HG03457 (cell line): ENCODE data around the gene POR.

Source experiments
- ATAC-seq: cut with Tn5 transposase; IDR thresholded peaks from one replicate; pipeline ENCODE4 v1.9.1; 2021; ENCODE audit warnings: moderate number of reproducible peaks; ENCODE audit not compliant: unreplicated experiment

Gene POR

GRCh38 chr7:75971309-75971960, 56.5 kb downstream of the POR start:
- no peak for ATAC-seq

DNA sequence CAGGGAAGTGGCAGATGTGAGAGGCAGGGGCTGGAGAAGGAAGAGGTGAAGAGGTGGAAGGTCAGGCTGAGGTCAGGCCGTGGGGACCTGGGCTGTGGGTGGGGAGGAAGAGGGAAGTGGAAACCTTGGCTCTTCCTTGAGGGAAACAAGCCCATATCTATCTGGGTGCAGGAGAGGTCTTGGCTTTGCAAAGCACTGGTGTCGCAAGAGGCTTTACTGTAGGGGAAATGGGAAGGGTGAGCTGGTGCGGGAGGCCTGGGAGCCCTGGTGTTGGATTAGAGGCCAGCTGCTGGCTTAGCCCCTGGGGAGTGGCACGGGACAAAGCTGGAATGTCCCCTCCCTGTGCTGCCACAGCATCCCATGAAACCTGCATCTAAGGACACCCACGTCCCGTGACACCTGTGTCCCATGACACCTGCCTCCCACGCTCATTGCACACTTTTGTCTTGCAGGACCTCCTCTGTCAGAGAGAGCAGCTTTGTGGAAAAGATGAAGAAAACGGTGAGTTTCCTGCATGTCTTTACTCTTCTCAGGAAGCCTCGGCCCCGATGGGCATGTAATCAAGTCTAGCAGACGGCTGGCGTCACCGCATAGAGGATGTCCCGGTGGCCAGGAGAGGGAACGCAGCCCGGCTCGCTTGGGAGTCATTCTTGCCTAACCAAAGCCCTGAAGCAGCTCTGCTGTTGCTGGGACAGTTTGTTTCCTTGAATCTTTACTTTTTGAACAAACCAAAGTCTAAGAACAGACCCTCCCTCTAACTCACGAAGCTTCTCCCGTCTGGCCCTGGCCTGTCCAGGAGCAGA, 57.2 kb downstream of the POR start:
- ATAC-seq = no peak

GRCh38 chr7:75977743-75978142, 62.8 kb downstream of the POR start:
- ATAC-seq = no peak

DNA sequence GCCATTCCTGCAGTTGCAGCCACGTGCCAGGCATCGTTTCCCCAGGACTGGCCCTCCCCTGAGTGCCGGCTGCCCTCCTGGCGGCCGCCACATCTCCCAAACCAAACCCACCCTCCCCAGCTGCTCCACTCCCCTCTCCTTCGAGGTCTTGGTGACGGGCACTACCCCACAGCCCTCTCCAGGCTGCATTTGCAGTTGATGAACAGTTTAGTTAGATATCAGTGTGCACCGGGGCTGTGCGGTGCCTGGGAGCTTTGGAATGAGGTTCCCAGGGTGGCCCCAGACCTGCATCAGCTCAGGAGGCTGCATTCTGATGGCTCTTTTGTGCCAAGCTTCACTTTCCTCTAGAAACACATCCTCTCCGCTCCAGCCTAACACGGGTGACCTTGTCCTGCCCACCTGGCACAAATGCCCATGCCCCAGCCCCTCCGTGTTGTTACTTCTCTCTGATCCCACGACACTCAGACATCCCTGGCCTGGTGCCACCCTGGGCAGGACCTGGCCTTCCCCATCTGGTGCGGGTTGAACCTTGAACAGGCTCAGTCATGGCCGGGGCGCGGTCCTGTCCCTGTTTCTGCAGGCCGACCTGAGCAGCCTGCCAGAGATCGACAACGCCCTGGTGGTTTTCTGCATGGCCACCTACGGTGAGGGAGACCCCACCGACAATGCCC, 64.9 kb downstream of the POR start:
- ATAC-seq = no peak

- ATAC-seq = no peak
Observed at GRCh38 chr7:75980430-75981202, 65.7 kb downstream of the POR start.

DNA sequence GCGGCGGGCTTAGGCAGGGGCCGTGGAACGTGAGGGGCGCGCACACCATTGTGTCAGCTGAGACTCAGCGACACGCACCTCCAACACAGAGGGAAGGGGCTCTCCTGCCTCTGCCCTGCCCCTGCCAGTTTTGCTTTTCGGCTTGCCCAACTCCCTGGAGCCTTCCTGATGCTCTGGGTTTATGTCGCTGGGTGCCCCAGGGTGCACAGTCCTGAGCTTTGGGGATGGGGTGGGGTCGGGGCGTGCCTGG, 66.2 kb downstream of the POR start:
- ATAC-seq = no peak

DNA sequence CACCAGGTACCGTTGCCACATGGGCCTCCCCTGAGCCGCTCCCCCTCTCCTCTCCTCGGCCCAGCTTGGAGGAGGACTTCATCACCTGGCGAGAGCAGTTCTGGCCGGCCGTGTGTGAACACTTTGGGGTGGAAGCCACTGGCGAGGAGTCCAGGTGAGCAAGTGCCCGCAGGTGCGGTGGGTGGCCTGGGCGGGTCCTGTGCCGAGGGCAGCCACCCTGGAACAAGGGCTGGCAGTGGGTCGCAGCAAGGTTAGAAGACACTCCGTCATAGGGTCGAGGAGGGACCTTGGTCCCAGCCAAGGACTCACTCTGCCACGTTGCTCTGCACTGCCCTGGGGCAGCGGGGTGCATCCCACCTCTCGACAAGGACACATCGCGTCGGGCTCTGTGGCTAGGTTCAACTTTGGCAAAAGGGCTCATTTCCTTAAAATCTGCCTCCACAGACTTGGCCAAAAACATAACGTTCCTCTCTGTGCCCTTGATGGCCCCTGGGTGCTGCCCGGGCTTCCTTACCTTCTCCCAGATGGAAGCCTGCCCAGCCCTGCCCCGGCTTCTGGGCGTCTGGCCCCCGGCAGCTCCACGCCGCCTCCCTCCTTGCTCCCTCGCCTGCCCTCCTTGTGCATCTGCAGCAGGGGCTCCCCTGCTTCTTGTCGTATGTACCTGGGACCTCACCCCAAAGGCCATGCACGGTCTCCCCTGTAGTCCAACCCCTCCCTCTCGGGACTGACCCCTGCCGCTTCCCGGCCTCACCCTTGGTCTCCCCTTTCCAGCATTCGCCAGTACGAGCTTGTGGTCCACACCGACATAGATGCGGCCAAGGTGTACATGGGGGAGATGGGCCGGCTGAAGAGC, 66.7 kb downstream of the POR start:
- no peak for ATAC-seq

DNA sequence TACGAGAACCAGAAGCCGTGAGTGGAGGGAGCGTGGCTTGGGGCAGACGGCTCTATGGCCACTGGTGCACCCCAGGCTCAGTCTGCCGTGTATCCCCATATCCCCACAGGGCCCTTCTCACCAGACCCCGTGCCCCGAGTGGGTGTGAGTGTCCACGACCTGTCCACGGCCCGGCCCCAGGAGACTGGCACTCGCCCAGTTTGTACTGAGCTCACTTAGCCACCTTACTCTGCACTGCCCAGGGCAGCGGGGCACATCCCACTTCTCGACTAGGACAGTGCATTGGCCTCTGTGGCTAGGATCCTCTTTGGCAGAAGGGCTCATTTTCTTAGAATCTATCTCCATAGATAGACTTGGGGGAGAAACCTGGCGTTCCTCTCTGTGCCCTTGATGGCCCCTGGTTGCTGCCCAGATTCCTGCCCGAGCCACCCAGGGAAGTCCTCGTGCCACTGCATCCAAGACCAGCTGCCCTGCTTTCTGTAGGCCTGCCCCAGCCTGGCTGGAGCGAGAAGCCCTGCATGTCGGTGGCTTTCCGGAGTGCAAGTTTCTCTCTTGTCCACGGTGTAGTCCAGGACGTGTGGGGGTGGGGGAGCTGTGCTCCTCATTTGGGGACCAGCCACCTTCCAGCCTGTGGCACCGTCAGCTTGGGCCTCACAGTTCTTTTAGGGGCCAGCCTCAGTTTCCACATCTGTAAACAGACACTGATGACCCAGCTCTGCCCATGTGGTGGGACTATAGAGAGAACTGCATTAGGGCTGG, 67.5 kb downstream of the POR start:
- ATAC-seq = no peak

DNA sequence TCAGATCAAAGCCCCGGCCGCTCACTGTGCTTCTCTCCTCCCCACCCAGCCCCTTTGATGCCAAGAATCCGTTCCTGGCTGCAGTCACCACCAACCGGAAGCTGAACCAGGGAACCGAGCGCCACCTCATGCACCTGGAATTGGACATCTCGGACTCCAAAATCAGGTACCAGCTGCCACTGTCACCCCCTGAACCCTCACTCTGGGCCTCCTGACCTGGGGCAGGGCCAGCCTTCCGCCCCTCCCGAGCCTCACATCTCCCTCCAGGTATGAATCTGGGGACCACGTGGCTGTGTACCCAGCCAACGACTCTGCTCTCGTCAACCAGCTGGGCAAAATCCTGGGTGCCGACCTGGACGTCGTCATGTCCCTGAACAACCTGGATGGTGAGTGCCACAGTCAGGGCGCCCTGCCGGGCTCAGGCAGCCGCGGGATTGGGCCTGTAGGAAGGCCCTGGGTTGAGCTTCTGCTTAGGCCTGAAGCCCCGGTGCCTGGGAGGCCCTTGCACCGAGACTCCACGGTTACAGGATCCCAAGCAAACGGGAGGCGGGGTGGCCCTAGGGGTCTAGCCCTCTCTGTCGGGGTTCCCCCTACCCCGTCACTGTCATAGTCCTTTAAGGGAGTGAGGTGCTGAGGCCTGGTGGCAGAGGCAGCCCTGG, 68.6 kb downstream of the POR start:
- no peak for ATAC-seq

DNA sequence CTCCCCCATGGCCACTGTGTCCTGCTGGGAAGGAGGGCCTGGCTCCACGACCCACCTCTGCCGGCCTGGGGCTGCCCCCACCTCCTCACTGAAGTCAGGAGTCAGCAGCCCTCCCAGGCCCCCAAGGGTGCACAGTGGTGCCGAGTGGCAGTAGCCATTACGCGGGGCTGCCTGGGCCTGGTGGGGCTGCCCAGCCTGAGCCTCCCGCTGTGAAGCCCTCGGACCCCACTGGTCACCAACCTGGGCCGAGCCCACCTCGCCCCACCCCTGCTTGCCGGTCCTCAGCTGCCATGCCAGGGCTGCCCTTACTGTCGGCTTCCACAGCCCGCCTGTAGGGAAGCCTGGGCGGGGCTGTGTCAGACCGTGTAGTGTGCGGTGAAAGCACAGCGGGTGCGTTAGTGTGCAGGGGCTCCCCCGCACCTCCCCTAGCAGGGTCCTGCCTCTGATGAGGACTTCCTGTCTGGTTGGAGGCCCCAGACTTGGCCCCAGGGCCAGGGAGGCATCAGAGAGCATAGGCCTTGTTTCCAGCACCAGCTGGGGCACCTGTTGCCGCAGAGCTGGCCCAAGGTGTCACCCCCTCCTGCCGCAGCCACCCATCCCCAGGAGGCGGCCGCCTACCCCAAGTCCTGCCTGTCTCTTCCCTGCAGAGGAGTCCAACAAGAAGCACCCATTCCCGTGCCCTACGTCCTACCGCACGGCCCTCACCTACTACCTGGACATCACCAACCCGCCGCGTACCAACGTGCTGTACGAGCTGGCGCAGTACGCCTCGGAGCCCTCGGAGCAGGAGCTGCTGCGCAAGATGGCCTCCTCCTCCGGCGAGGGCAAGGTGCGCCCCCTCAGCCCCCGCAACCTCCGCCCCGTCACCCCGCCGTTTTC, 69.4 kb downstream of the POR start:
- no peak for ATAC-seq

DNA sequence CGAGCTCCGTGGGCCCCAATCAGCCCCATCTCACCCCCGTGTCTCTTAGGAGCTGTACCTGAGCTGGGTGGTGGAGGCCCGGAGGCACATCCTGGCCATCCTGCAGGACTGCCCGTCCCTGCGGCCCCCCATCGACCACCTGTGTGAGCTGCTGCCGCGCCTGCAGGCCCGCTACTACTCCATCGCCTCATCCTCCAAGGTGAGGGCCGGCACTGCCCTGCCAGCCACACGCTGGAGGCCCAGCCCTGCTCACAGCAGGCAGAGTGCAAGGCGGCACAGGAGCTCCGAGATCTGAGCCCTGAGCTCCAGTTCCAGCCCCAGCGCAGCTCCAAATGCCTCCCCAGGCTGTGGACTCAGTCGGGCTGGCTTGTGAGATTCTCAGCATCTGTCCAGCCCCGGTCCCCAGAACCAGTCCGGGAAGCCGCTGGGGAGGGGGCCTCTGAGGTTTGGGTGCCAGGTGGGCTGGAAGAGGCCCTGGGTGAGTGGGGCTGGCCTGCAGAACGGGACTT, 70.1 kb downstream of the POR start:
- no peak for ATAC-seq

GRCh38 chr7:75985518-75986146, 70.7 kb downstream of the POR start:
- no peak for ATAC-seq

GRCh38 chr7:75986147-75986781, 71.3 kb downstream of the POR start:
- ATAC-seq = no peak

- no peak for ATAC-seq
Observed at GRCh38 chr7:75987026-75987804, 72.3 kb downstream of the POR start.

DNA sequence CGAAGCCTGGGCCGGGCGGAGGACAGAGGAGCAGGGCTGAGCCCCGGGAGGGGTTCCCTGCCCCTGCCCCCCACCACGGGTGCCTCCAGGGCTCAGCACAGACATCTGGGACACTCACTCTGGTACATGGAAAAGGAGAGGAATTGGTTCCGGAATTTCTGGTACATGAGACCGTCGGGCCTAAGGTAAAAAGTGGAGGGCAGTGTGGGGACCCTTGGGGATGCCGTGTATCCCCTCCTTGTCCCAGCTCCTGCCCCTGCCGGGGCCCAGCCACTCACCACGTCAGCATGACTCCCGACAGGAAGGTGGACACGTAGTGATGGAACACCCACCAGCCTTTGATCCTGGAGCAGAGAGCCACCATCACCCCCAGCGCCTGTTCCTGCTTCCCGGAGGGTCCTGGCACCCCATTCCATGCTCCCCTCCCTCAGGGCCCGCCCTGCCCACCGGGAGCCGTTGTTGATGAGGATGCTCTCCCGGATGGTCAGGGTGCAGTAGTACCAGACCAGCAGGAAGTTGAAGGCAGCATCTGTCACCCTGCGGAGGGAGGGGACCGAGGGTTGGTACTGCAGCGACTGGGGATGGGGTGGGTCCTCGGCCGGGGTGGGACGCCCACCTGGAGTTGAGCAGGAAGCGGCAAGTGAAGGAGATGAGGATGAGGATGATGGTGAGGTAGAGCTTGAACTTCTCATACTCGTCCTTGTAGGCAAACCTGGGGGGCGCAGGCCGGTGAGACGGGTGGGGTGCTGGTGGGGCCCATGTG, 73.0 kb downstream of the POR start:
- ATAC-seq = no peak
